Mesodermal cell (in vitro differentiated cells): Measurements from ENCODE around the gene MACROH2A2.

Experiments
- H3K27ac ChIP-seq: 2 replicates; pipeline ENCODE4 v1.7.0; 2013; ENCODE audit warnings: mild to moderate bottlenecking, low read depth, low read length, moderate library complexity; ENCODE audit not compliant: severe bottlenecking
- H3K36me3 ChIP-seq: 2 replicates; pipeline ENCODE4 v1.7.1; 2013; ENCODE audit warnings: mild to moderate bottlenecking, low read length, moderate library complexity; ENCODE audit not compliant: control insufficient read depth, insufficient read depth
- H3K4me1 ChIP-seq: one replicate; pipeline ENCODE4 v1.7.1; 2013; ENCODE audit warnings: mild to moderate bottlenecking, low read length; ENCODE audit not compliant: insufficient read depth, control insufficient read depth, poor library complexity, severe bottlenecking
- H3K4me3 ChIP-seq: 2 replicates; pipeline ENCODE4 v1.7.0; 2013; ENCODE audit warnings: low read length, control low read depth, mild to moderate bottlenecking; ENCODE audit not compliant: insufficient read depth, poor library complexity, severe bottlenecking; ENCODE audit errors: extremely low read depth
- H3K9me3 ChIP-seq: 2 replicates; pipeline ENCODE4 v1.7.1; 2013; ENCODE audit warnings: mild to moderate bottlenecking, low read length, moderate library complexity; ENCODE audit not compliant: control insufficient read depth
- WGBS, 2 experiments: methylation state at CpG; one replicate each; pipeline ENCODE4 v1.1.5; 2013; ENCODE audit warnings: missing lambda C conversion rate in 2 of 2; ENCODE audit not compliant: insufficient coverage in 2 of 2; 5-methylcytosine and 5-hydroxymethylcytosine counted together

MACROH2A2 gene

DNA sequence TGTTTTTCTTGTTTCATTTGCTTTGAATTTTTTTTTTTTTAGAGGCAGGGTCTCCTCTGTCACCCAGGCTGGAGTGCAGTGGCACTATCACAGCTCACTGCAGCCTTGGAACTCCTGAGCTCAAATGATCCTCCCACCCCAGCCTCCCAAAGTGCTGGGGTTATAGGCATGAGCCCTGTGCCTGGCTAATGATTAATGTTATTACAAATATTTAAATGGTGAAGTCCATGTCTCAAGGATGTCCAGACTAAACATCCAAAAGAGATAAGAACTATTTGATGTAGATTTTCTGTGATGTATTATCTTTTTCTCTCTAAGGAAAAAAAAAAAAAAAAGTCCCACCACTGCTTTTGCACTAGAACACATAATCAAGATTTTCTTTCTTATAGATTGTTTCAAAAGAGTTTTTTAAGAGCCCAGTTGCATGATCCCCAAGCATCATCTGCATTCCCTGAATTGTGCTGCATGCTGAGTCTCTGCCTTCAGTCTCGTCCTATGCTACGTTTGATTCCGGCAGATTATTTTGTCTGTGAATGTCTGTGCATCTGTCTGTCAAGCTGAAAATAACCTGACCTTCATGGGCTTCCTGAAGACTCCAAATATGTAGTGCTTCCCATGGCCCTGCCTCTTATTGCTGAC is 33.4 kb downstream of the MACROH2A2 start:
- WGBS, 2 experiments, result 93 to 96% methylated on average over 3 of the region's 3 CpGs
- Histone ChIP-seq H3K27ac (no peak overlapping the region), H3K4me1 (no peaks in the 10 kb centered on the region), H3K4me3 (no peak overlapping the region), H3K9me3 (no peaks in the 10 kb centered on the region), H3K36me3 (peaks cover 46% of the 10 kb centered on the region)

DNA sequence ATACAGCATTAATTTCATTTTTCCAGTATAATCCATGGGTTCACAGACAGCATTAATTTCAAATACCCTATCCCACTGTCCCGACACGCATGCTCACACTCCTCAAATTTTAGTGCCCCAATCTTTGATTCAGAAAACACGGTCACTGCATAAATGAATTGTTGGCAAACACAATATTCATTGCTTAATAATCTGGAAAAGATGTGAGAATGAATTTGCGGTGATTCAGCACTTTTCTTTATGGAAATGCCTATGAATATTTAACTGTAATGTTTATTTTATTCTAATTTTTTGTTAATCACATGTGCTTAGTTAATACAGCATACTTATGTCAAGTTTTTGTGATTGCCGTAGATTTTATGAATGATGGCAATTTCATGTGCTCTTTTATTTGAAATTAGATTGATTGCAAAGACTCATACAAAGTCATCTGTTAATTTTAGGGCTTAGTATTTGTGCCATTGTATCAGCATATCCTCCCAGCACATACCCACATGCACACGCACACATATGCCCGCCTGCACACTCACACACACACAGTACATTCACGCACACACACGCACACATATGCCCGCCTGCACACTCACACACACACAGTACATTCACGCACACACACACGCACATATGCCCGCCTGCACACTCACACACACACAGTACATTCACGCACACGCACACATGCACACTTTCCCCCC is 35.1 kb downstream of the MACROH2A2 start:
- peaks cover 55% of the 10 kb centered on the region for H3K36me3 ChIP-seq

DNA sequence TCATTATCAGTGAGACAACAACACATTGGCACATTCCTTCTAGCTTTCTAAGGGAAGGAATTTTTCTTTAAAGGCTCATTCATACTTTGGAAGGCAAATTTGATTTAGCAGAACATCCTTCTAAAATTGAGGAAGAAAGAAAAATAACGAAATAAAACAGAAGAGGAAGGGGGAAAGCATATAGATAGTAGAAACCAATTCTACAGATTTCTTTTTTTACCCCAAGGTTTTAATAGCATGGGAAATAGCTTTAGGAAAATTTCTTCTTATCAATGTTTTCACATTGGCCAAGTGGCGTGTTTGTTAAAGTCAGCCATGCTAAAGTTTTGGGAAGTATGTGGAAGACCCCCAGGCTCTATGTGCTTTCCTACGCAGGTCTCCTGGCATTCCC is 35.7 kb downstream of the MACROH2A2 start:
- H3K27ac ChIP-seq, result no peak overlapping the region
- no peak overlapping the region for H3K4me3 ChIP-seq
- WGBS, 2 experiments, result 100% methylated on average over 2 of the region's 3 CpGs
- H3K36me3 ChIP-seq, result peaks cover 55% of the 10 kb centered on the region
- H3K9me3 ChIP-seq, result no peaks in the 10 kb centered on the region
- no peaks in the 10 kb centered on the region for H3K4me1 ChIP-seq

More for the DNA sequence above, 35.1 kb downstream of the MACROH2A2 start:
- 77 to 86% methylated on average over 3 to 9 of the region's 15 CpGs for WGBS, 2 experiments
- Histone ChIP-seq H3K4me1 (no peaks in the 10 kb centered on the region), H3K27ac (no peak overlapping the region), H3K4me3 (no peak overlapping the region), H3K9me3 (no peaks in the 10 kb centered on the region)

DNA sequence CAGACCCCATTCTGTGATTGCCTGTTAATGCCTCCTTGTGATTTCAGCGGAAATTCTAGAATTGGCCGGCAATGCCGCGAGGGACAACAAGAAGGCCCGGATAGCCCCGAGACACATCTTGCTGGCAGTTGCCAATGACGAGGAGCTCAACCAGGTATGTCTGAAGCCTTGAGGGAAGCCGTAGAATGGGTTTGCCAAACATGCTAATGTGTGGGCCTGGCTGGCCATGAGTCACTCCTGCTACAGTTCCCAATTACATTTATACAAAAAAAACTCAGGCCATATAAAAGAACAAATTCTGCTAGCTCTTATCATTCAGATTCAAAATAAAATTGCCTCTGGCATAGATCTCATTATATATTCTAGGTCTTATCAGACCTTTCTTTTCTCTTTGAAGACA is 37.4 kb downstream of the MACROH2A2 start:
- Histone ChIP-seq H3K9me3 (no peaks in the 10 kb centered on the region), H3K36me3 (peaks cover 67% of the 10 kb centered on the region), H3K4me3 (no peak overlapping the region), H3K4me1 (no peaks in the 10 kb centered on the region), H3K27ac (no peak overlapping the region)
- WGBS, 2 experiments, result 98 to 100% methylated on average over 8 of the region's 8 CpGs

DNA sequence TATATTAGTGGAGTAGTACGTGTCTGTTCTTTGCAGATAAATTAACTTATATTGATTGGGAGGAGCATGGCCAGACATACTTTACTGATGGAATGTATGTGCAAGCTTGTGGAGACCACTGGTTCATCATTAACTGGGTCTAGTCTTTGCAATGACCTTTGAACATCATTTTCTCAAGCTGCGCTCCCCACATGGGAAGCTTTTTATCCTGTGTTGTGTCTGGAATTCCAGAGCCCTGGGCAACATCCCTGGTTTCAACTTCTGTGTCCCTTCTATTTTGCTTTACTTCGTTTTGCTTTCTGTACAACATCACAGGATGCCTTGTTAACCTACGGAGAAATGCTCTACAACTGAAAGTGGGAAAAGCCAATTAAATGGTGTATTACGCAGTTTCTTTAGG is 38.3 kb downstream of the MACROH2A2 start:
- Histone ChIP-seq H3K9me3 (no peaks in the 10 kb centered on the region), H3K27ac (no peak overlapping the region), H3K4me1 (no peaks in the 10 kb centered on the region), H3K4me3 (no peak overlapping the region), H3K36me3 (peaks cover 74% of the 10 kb centered on the region)
- WGBS, 2 experiments, result 92 to 96% methylated on average over 4 to 5 of the region's 5 CpGs

DNA sequence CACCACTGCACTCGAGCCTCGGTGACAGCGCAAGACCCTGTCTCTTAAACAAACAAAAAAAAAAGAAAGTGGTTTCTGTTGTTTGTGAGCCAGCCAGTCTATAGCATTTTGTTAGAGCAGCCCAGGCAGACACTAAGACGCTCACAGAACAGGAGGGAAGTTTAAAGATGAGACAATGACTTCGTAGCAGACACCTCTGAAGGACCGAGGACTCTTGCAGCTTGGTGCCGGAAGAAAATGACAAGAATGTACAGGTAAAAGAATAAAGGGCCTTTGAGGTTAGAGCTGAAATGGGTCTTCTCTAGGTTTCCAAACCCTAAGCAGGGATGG is 39.7 kb downstream of the MACROH2A2 start:
- peaks cover 79% of the 10 kb centered on the region for H3K36me3 ChIP-seq
- no peaks in the 10 kb centered on the region for H3K9me3 ChIP-seq
- H3K27ac ChIP-seq, result no peak overlapping the region
- H3K4me3 ChIP-seq, result no peak overlapping the region
- 98 to 99% methylated on average over 4 to 6 of the region's 7 CpGs for WGBS, 2 experiments
- no peaks in the 10 kb centered on the region for H3K4me1 ChIP-seq

DNA sequence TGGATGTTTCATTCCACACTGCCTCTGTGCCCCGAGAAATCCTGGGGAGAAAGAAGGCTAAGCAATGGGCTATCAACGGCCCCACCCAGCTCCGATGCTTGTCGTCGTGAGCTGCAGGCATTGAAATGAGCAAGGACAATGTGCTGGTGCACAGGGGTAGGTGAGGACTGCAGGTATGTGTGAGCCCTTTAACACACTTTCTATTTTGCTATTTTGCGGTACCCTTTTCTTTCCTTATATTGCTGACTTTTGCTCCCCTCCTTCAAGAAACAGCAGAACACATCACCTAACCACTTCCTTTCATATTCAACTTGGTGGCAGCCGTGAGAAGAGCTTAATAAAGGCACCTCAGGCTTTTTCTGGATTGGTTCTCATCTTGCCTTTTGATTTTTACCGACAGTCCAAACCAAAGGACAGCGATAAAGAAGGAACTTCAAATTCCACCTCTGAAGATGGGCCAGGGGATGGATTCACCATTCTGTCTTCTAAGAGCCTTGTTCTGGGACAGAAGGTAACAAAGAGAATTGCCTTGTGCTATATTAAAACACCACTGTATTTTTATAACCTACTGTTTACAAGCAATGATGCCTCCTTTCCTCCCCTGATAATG is 40.8 kb downstream of the MACROH2A2 start:
- Histone ChIP-seq H3K4me1 (no peaks in the 10 kb centered on the region), H3K4me3 (no peak overlapping the region), H3K9me3 (no peaks in the 10 kb centered on the region), H3K36me3 (peaks cover 84% of the 10 kb centered on the region), H3K27ac (no peak overlapping the region)
- WGBS, 2 experiments, result 96 to 99% methylated on average over 9 of the region's 9 CpGs

DNA sequence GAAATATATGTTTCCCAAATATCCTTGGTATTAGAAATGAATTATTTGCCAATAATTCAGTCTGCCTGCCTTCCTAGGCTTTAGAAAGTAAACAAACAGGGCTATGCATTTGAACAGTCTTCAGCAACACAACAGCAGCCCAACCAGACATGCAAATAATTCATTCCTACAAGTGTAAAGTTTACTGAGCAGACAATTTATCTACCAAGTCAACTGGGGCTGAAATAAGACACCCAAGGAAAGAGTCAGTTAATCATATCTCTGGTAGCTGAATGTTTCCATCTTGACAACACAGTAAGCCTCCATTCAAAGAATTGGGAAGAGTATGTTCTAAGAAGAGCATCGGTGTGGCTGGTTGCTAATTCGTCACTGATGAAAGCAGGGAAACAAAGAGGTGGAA is 41.6 kb downstream of the MACROH2A2 start:
- Histone ChIP-seq H3K4me3 (no peak overlapping the region), H3K27ac (no peak overlapping the region), H3K36me3 (peaks cover 92% of the 10 kb centered on the region), H3K4me1 (no peaks in the 10 kb centered on the region), H3K9me3 (no peaks in the 10 kb centered on the region)
- 88 to 100% methylated on average over 2 of the region's 2 CpGs for WGBS, 2 experiments

DNA sequence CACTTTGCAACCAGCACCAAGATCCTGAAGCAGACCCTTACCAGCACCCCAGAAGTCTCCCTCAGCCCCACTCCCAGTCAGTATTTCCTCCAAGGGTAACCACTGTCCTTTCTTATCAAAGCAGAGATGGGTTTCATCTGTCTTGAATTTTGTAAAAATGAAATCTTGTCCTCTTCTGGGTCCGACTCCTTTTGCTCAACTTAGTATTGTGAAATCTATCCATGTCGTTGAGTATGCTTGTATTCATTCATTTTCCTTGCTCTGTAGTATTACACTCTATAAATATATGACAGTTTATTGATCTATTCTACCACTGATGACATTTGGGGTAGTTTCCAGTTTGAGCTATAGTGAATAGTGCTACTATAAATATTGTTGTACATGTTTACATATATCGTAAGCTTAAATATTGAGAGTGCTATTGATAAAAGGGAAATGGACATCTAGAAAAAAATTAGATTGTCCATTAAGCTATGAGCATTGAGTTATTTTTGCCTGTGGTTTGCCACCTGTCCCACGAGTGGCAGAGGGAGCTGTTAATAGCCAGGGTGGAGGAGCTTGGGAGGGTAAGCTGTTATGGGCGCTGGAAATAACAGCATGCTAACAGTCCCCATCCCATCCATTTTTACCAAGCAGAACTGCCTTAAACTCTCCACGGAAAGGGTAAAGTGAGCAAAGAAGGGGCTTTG is 43.5 kb downstream of the MACROH2A2 start:
- Histone ChIP-seq H3K36me3 (peaks cover 90% of the 10 kb centered on the region), H3K4me3 (no peak overlapping the region), H3K4me1 (no peaks in the 10 kb centered on the region), H3K9me3 (no peaks in the 10 kb centered on the region), H3K27ac (no peak overlapping the region)
- WGBS, 2 experiments, result 86% methylated on average over 1 of the region's 6 CpGs; no CpG with 5 or more reads in 1 of the 2 experiments

DNA sequence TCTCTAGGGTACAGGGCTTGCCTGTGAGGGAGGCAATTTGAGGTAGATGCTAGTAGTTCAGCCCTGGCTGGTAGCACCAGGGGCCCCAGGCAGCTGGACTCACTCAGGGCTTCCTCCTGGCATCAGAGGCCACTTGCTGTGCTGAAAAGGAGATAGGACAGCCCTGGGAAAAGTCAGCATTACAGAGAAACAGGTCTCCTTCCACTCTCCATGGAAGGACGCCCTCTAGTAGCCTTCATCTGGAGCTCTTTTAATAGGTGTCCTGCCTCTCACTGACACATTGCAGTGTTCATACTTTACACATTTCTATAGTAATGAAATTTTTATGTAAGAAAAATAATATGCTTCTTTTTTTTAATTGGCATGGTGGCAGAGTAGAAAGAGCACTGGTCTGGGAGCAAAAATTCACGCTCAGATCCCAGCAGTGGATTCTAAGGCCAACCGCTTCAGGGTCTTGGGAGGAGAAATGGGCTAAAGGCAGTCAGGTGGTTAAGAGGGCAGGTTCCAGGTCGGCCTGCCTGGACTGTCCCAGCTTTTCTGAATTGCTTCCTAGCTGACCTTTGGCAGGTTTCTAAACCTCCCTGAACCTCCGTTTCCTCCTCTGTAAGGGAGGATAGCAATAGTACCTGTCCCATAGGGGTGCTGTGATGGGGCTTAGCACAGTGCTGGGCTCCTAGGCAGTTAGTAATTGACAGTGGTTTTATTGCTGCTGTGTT is 44.2 kb downstream of the MACROH2A2 start:
- WGBS, 2 experiments, result 100% methylated on average over 3 to 4 of the region's 5 CpGs
- Histone ChIP-seq H3K4me1 (no peaks in the 10 kb centered on the region), H3K4me3 (no peak overlapping the region), H3K9me3 (no peaks in the 10 kb centered on the region), H3K36me3 (peaks cover 91% of the 10 kb centered on the region), H3K27ac (no peak overlapping the region)
